Mesothelial cell of epicardium (in vitro differentiated cells): ENCODE data around the gene PAFAH1B1. TPM values are rescaled to one million over a fixed set of nuclear protein-coding genes. Genes with fewer than 3 reads are reported as not detected.

Experiments
- DNase-seq, 2 experiments: peaks; one replicate each; pipeline ENCODE4 v3.0.0; 2021; ENCODE audit warnings: low spot score in 2 of 2; ENCODE audit not compliant: unreplicated experiment in 2 of 2
- H3K27ac Mint-ChIP-seq: 2 replicates; pipeline ENCODE4 v1.8.0; 2021; ENCODE audit warnings: mixed read lengths
- H3K27me3 Mint-ChIP-seq: 2 replicates; pipeline ENCODE4 v1.8.0; 2021; ENCODE audit warnings: low read depth, mixed read lengths
- H3K36me3 Mint-ChIP-seq: 2 replicates; pipeline ENCODE4 v1.8.0; 2021; ENCODE audit warnings: mixed read lengths
- H3K4me1 Mint-ChIP-seq: 2 replicates; pipeline ENCODE4 v1.8.0; 2021; ENCODE audit warnings: mixed read lengths
- H3K4me3 Mint-ChIP-seq: 2 replicates; pipeline ENCODE4 v1.8.0; 2021; ENCODE audit warnings: mild to moderate bottlenecking, moderate library complexity, mixed read lengths
- H3K9me3 Mint-ChIP-seq: 2 replicates; pipeline ENCODE4 v1.8.0; 2021; ENCODE audit warnings: mixed read lengths
- CTCF ChIP-seq: fragments of 200-600 bp; sonication (generic); IDR thresholded peaks from one replicate; pipeline ENCODE4 v1.5.0; 2021; ENCODE audit warnings: antibody characterized with exemption; ENCODE audit not compliant: unreplicated experiment
- total RNA-seq: library from RNA; stranded (reverse); gene quantifications from 3 replicates; pipeline ENCODE4 v1.2.1, GENCODE V29; 2021

PAFAH1B1 gene
- total RNA-seq, 1 donor from 2014 or later = 144 TPM

GRCh38 chr17:2704031-2704889 is 110.8 kb downstream of the PAFAH1B1 start:
- no peak for TF ChIP-seq CTCF
- DNase-seq = no peak
- Mint-ChIP-seq H3K36me3 (no peaks in the 10 kb centered on the region), H3K4me1 (peaks cover 7% of the 10 kb centered on the region), H3K27me3 (no peaks in the 10 kb centered on the region), H3K27ac (no peak overlapping the region), H3K4me3 (no peak overlapping the region), H3K9me3 (no peaks in the 10 kb centered on the region)

GRCh38 chr17:2704890-2705248 is 111.4 kb downstream of the PAFAH1B1 start:
- Mint-ChIP-seq H3K4me1 (peaks cover 13% of the 10 kb centered on the region), H3K36me3 (no peaks in the 10 kb centered on the region), H3K27ac (no peak overlapping the region), H3K4me3 (no peak overlapping the region), H3K27me3 (no peaks in the 10 kb centered on the region), H3K9me3 (no peaks in the 10 kb centered on the region)
- no peak for DNase-seq
- no peak for TF ChIP-seq CTCF

GRCh38 chr17:2705263-2705662 is 111.8 kb downstream of the PAFAH1B1 start:
- Mint-ChIP-seq H3K27me3 (no peaks in the 10 kb centered on the region), H3K27ac (no peak overlapping the region), H3K9me3 (no peaks in the 10 kb centered on the region), H3K4me1 (peaks cover 17% of the 10 kb centered on the region), H3K4me3 (no peak overlapping the region), H3K36me3 (no peaks in the 10 kb centered on the region)
- DNase-seq = no peak
- TF ChIP-seq CTCF = no peak

GRCh38 chr17:2705888-2706795 is 112.7 kb downstream of the PAFAH1B1 start:
- H3K4me1 Mint-ChIP-seq = peaks cover 23% of the 10 kb centered on the region
- no peak overlapping the region for H3K27ac Mint-ChIP-seq
- no peaks in the 10 kb centered on the region for H3K9me3 Mint-ChIP-seq
- H3K4me3 Mint-ChIP-seq = no peak overlapping the region
- no peak for TF ChIP-seq CTCF
- no peaks in the 10 kb centered on the region for H3K36me3 Mint-ChIP-seq
- H3K27me3 Mint-ChIP-seq = no peaks in the 10 kb centered on the region
- no peak for DNase-seq

GRCh38 chr17:2706911-2707510 is 113.6 kb downstream of the PAFAH1B1 start:
- no peaks in the 10 kb centered on the region for H3K9me3 Mint-ChIP-seq
- DNase-seq = no peak
- H3K4me3 Mint-ChIP-seq = no peak overlapping the region
- peaks cover 25% of the 10 kb centered on the region for H3K4me1 Mint-ChIP-seq
- TF ChIP-seq CTCF = no peak
- H3K27me3 Mint-ChIP-seq = no peaks in the 10 kb centered on the region
- H3K27ac Mint-ChIP-seq = no peak overlapping the region
- no peaks in the 10 kb centered on the region for H3K36me3 Mint-ChIP-seq
